GM11168 (cell line): ENCODE results near the gene TNFAIP8.

Source experiments
- in situ Hi-C: fragments of 300-500 bp; cut with MboI; formaldehyde crosslinking; loops from one replicate; pipeline ENCODE4 v1.12.0; 2022; ENCODE audit warnings: low sequenced_read_pairs; ENCODE audit not compliant: unreplicated experiment

Gene TNFAIP8

GRCh38 chr5:119344231-119344630 is 11.6 kb upstream of the TNFAIP8 start:
- in situ Hi-C loops, result no loop called here

GRCh38 chr5:119345861-119346260 is 10.0 kb upstream of the TNFAIP8 start:
- in situ Hi-C loops, result no loop called here

GRCh38 chr5:119346394-119346793 is 9.4 kb upstream of the TNFAIP8 start:
- in situ Hi-C loops, result no loop called here

GRCh38 chr5:119347574-119347973 is 8.2 kb upstream of the TNFAIP8 start:
- in situ Hi-C loops, result no loop called here

- in situ Hi-C loops, result no loop called here
These were observed 7.8 kb upstream of the TNFAIP8 start for GRCh38 chr5:119347991-119348390.

- in situ Hi-C loops, result no loop called here
These were observed 2.6 kb upstream of the TNFAIP8 start for GRCh38 chr5:119353213-119353612.

GRCh38 chr5:119353686-119354366 is 2.0 kb upstream of the TNFAIP8 start:
- in situ Hi-C loops, result no loop called here

GRCh38 chr5:119354537-119355243 is 1.1 kb upstream of the TNFAIP8 start:
- in situ Hi-C loops, result no loop called here

GRCh38 chr5:119355244-119355638 is 578 bp upstream of the TNFAIP8 start:
- in situ Hi-C loops, result no loop called here

- in situ Hi-C loops, result no loop called here
These were observed 881 bp downstream of the TNFAIP8 start for GRCh38 chr5:119356612-119357188.

- in situ Hi-C loops, result no loop called here
These were observed 1.5 kb downstream of the TNFAIP8 start for GRCh38 chr5:119357270-119357669.

- in situ Hi-C loops, result no loop called here
These were observed 2.1 kb downstream of the TNFAIP8 start for GRCh38 chr5:119357808-119358529.

GRCh38 chr5:119358530-119358900 is 2.7 kb downstream of the TNFAIP8 start:
- in situ Hi-C loops, result no loop called here

- in situ Hi-C loops, result no loop called here
These were observed 3.2 kb downstream of the TNFAIP8 start for GRCh38 chr5:119358901-119359603.

- in situ Hi-C loops, result loop anchor here (5.0 kb wide), 1 partner anchor 43 kb away; no protein-coding TSS in a partner anchor
These were observed 4.1 kb downstream of the TNFAIP8 start for GRCh38 chr5:119359737-119360413.

GRCh38 chr5:119360905-119361593 is 5.2 kb downstream of the TNFAIP8 start:
- in situ Hi-C loops, result loop anchor here (5.0 kb wide), 1 partner anchor 44 kb away; no protein-coding TSS in a partner anchor

- in situ Hi-C loops, result loop anchor here (5.0 kb wide), 1 partner anchor 44 kb away; no protein-coding TSS in a partner anchor
These were observed 5.8 kb downstream of the TNFAIP8 start for GRCh38 chr5:119361594-119362125.

- in situ Hi-C loops, result loop anchor here (5.0 kb wide), 1 partner anchor 45 kb away; no protein-coding TSS in a partner anchor
These were observed 6.9 kb downstream of the TNFAIP8 start for GRCh38 chr5:119362714-119363113.

GRCh38 chr5:119363271-119363670 is 7.5 kb downstream of the TNFAIP8 start:
- in situ Hi-C loops, result loop anchor here (5.0 kb wide), 1 partner anchor 46 kb away; no protein-coding TSS in a partner anchor
